ENCODE measurements around the gene ZNRD2. TPM values are rescaled to one million over a fixed set of nuclear protein-coding genes. Genes with fewer than 3 reads are reported as not detected.

Gene ZNRD2
- total RNA-seq, 1 experiment from 2014 or later, result 45.8 TPM

DNA sequence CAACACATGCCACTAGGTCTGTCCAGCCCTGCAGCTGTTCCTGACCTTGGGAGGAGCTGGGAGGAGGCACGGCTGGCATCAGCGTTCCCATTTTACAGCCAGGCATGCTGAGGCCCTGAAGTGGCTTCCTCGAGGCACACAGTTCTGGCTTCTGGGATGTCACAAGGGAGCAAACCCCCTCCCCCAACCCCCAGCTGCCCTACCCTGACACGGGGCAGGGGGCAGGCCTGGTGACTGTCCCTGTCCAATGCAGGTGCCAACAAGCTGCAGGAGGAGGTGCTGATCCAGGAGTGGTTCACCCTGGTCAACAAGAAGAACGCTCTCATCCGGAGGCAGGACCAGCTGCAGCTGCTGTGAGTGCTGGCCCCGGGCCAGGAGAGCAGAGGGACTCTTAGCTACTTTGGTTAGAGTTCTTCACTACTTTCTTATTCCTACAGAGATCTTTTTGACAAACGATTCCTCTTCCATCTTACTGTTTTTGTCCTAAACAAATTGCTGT lies 20.0 kb downstream of the ZNRD2 start:
- H3K27me3 Mint-ChIP-seq (ENCODE audit: low read depth), result peaks cover 37% of the 10 kb centered on the region
- DNase-seq, result no peak
- Histone ChIP-seq H3K23me2 (ENCODE audit: insufficient read length, low read depth, low read length, poor library complexity, severe bottlenecking) (no peaks in the 10 kb centered on the region), H2BK12ac (ENCODE audit: insufficient read length, low read depth, low read length) (no peak overlapping the region), H3K9me3 (ENCODE audit: control insufficient read depth, low read depth, low read length) (no peaks in the 10 kb centered on the region), H3K27ac (ENCODE audit: insufficient read length, low read depth, low read length) (no peak overlapping the region), H3K4ac (ENCODE audit: low read depth, low read length) (no peak overlapping the region), H2AFZ (ENCODE audit: low read length) (no peak overlapping the region), H2BK5ac (ENCODE audit: insufficient read length, low read length) (no peak overlapping the region), H3K56ac (ENCODE audit: insufficient read length, low read depth, low read length) (no peak overlapping the region), H3K18ac (ENCODE audit: insufficient read length, low read depth, low read length) (no peak overlapping the region), H2AK5ac (ENCODE audit: insufficient read length, low read length) (no peak overlapping the region), H3T11ph (ENCODE audit: low read length) (no peak overlapping the region), H2BK120ac (ENCODE audit: low read depth, low read length, poor library complexity, severe bottlenecking) (no peak overlapping the region), H3K79me1 (ENCODE audit: insufficient read depth, low read depth, low read length, poor library complexity, severe bottlenecking) (no peaks in the 10 kb centered on the region), H3K9ac (ENCODE audit: extremely low read depth, insufficient read length, low read length) (no peak overlapping the region), H4K8ac (replicated peaks; ENCODE audit: insufficient read length, low read depth, low read length) (no peak overlapping the region), H4K5ac (ENCODE audit: insufficient read length, low read depth, low read length) (no peak overlapping the region), H3K27me3 (ENCODE audit: insufficient read depth, low read length) (no peaks in the 10 kb centered on the region; the same call in 1 of the 2 replicates), H3K4me2 (ENCODE audit: insufficient read depth, insufficient read length, low read length) (no peak overlapping the region), H4K20me1 (ENCODE audit: control insufficient read depth, insufficient read depth, insufficient read length) (no peaks in the 10 kb centered on the region), H3K4me1 (ENCODE audit: insufficient read depth, low read length) (no peaks in the 10 kb centered on the region; the same call in 1 of the 2 replicates), H4K91ac (ENCODE audit: insufficient read length, low read depth, low read length) (no peak overlapping the region), H3K23ac (ENCODE audit: insufficient read length, low read depth, low read length) (no peak overlapping the region), H3K79me2 (ENCODE audit: insufficient read depth, low read length) (no peaks in the 10 kb centered on the region), H3K14ac (ENCODE audit: insufficient read depth, low read length) (no peak overlapping the region), H2BK20ac (ENCODE audit: low read depth, low read length, poor library complexity, severe bottlenecking) (no peak overlapping the region), H2BK15ac (ENCODE audit: low read depth, low read length) (no peak overlapping the region)
- H3K36me3 Mint-ChIP-seq (ENCODE audit: insufficient read depth in 1 of 3, low read depth in 3 of 3), result peaks cover 0 to 4% (median 3%) of the 10 kb centered on the region in 3 experiments; a peak in 3 of 7 replicates
- H3K4me1 Mint-ChIP-seq, result peaks cover 8 to 40% of the 10 kb centered on the region in 2 experiments
- H3K4me3 Mint-ChIP-seq, result peak overlapping the region in 1 of 2 experiments; percentile 21; a peak in 2 of 5 replicates
- TF ChIP-seq, protein P1, sequence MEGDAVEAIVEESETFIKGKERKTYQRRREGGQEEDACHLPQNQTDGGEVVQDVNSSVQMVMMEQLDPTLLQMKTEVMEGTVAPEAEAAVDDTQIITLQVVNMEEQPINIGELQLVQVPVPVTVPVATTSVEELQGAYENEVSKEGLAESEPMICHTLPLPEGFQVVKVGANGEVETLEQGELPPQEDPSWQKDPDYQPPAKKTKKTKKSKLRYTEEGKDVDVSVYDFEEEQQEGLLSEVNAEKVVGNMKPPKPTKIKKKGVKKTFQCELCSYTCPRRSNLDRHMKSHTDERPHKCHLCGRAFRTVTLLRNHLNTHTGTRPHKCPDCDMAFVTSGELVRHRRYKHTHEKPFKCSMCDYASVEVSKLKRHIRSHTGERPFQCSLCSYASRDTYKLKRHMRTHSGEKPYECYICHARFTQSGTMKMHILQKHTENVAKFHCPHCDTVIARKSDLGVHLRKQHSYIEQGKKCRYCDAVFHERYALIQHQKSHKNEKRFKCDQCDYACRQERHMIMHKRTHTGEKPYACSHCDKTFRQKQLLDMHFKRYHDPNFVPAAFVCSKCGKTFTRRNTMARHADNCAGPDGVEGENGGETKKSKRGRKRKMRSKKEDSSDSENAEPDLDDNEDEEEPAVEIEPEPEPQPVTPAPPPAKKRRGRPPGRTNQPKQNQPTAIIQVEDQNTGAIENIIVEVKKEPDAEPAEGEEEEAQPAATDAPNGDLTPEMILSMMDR (conservative IDR thresholded peaks at IDR 0.05), result no peak
- no peaks in the 10 kb centered on the region for H3K9me3 Mint-ChIP-seq
- no CpG with 5 or more reads among the region's 8 CpGs for WGBS (ENCODE audit: extremely low coverage, insufficient read length, low lambda C conversion rate)
- no peak overlapping the region for H3K27ac Mint-ChIP-seq

All from H9 (cell line).